MM.1S (cell line): Measurements from ENCODE around the gene TSEN2.
"Not testable (repeated sequence)": the region's sequence is repeated elsewhere in the genome, so short reads cannot be mapped to it uniquely, and the experiment has no call there.

Source experiments
- DNase-seq: peaks from one replicate; pipeline ENCODE4 v3.0.0-alpha.2; 2015
- H2AFZ ChIP-seq: fragments of 300-600 bp; sonication (generic); 2 replicates; pipeline ENCODE4 v1.6.0; 2016; ENCODE audit warnings: antibody characterized with exemption, low read length
- H3F3A ChIP-seq: fragments of 300-600 bp; sonication (generic); 2 replicates; pipeline ENCODE4 v1.6.1; 2016; ENCODE audit warnings: mild to moderate bottlenecking, antibody characterized with exemption, low read length, moderate library complexity, mixed read lengths; ENCODE audit not compliant: insufficient read depth
- H3K27ac ChIP-seq: fragments of 300-600 bp; sonication (generic); 2 replicates; pipeline ENCODE4 v1.5.1; 2016; ENCODE audit warnings: mild to moderate bottlenecking, low read length
- H3K27me3 ChIP-seq: fragments of 300-600 bp; sonication (generic); replicated peaks from 2 replicates; pipeline ENCODE4 v1.6.0; 2016; ENCODE audit warnings: low read length; ENCODE audit not compliant: insufficient read depth
- H3K36me3 ChIP-seq: fragments of 300-600 bp; sonication (generic); replicated peaks from 2 replicates; pipeline ENCODE4 v1.6.1; 2016; ENCODE audit warnings: mild to moderate bottlenecking, low read length, mixed read lengths; ENCODE audit not compliant: insufficient read depth
- H3K4me1 ChIP-seq: fragments of 300-600 bp; sonication (generic); 2 replicates; pipeline ENCODE4 v1.6.1; 2016; ENCODE audit warnings: low read length, mixed read lengths
- H3K4me2 ChIP-seq: fragments of 300-600 bp; sonication (generic); 2 replicates; pipeline ENCODE4 v1.6.0; 2016; ENCODE audit warnings: low read depth, low read length
- H3K4me3 ChIP-seq: fragments of 300-600 bp; sonication (generic); 2 replicates; pipeline ENCODE4 v1.5.1; 2016; ENCODE audit warnings: low read length, mixed read lengths
- H3K79me2 ChIP-seq: fragments of 300-600 bp; sonication (generic); 2 replicates; pipeline ENCODE4 v1.6.1; 2016; ENCODE audit warnings: mixed run types, low read length, mixed read lengths
- H3K9ac ChIP-seq: fragments of 300-600 bp; sonication (generic); 2 replicates; pipeline ENCODE4 v1.6.1; 2016; ENCODE audit warnings: low read length, mixed read lengths
- H3K9me2 ChIP-seq: fragments of 300-600 bp; sonication (generic); replicated peaks from 2 replicates; pipeline ENCODE4 v1.6.1; 2016; ENCODE audit warnings: mild to moderate bottlenecking, low read length, mixed read lengths; ENCODE audit not compliant: insufficient read depth
- H3K9me3 ChIP-seq: fragments of 300-600 bp; sonication (generic); replicated peaks from 2 replicates; pipeline ENCODE4 v1.6.1; 2016; ENCODE audit warnings: mild to moderate bottlenecking, low read length, mixed read lengths; ENCODE audit not compliant: insufficient read depth
- H4K20me1 ChIP-seq: fragments of 300-600 bp; sonication (generic); 2 replicates; pipeline ENCODE4 v1.6.1; 2016; ENCODE audit warnings: mild to moderate bottlenecking, low read length, moderate library complexity, mixed read lengths; ENCODE audit not compliant: insufficient read depth
- EZH2 ChIP-seq: fragments of 300-600 bp; sonication (generic); optimal IDR thresholded peaks from 2 replicates; pipeline ENCODE3; 2017; ENCODE audit warnings: low read depth, mild to moderate bottlenecking, antibody characterized with exemption, low read length, mixed read lengths
- EZH2phosphoT487 ChIP-seq: fragments of 300-600 bp; sonication (generic); IDR thresholded peaks from 2 replicates; pipeline ENCODE4 v1.6.1; 2018; ENCODE audit warnings: antibody characterized with exemption, low read length
- TF ChIP-seq, protein P1 (sequence below): fragments of 300-600 bp; sonication (generic); IDR thresholded peaks from 2 replicates; pipeline ENCODE4 v1.5.1; 2016; ENCODE audit warnings: antibody characterized with exemption, low read length, mixed read lengths

Gene TSEN2

DNA sequence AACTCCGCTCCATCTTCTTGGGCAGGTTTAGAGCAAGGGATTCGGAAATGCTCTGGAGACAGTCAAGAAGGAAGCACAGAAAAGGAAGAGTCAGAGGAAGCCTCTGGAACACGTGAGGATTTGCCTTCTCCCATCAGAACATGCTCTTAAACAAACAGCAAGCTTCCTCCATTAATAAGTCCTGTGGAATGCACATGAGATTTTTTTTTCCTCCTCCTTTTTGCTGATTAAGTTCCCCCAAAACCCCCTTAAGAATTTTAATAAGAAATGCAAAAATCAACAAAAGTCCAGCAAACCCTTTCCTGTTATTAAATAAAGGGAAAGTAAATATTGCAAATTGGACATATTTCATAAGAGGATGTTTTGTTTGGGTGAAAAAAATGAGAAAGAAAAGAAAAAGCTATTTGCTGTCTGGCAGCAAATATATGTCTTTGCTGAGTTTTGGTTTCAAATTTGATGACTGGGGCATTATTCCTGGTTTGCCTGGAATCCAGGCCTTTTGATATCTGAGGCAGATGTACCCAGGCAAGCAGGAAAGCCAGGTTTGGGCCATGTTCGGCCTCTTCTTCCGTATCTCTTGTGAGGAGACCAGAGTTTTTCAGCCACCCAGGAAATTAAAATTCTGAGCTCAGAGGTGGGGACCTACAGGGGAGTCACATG, 7.9 kb upstream of the TSEN2 start:
- Histone ChIP-seq H3K27ac (no peak overlapping the region), H2AFZ (no peak overlapping the region)

GRCh38 chr3:12477256-12477655, 7.0 kb upstream of the TSEN2 start:
- Histone ChIP-seq H3K4me1 (no peaks in the 10 kb centered on the region), H2AFZ (no peak overlapping the region), H3K4me3 (no peak overlapping the region), H3K79me2 (no peaks in the 10 kb centered on the region), H3K36me3 (no peaks in the 10 kb centered on the region), H3K4me2 (no peak overlapping the region), H3K9ac (no peak overlapping the region), H3K27ac (no peak overlapping the region), H4K20me1 (no peaks in the 10 kb centered on the region), H3K9me2 (no peaks in the 10 kb centered on the region), H3K9me3 (no peaks in the 10 kb centered on the region), H3K27me3 (no peaks in the 10 kb centered on the region), H3F3A (no peaks in the 10 kb centered on the region)
- DNase-seq: no peak
- TF ChIP-seq, protein P1, sequence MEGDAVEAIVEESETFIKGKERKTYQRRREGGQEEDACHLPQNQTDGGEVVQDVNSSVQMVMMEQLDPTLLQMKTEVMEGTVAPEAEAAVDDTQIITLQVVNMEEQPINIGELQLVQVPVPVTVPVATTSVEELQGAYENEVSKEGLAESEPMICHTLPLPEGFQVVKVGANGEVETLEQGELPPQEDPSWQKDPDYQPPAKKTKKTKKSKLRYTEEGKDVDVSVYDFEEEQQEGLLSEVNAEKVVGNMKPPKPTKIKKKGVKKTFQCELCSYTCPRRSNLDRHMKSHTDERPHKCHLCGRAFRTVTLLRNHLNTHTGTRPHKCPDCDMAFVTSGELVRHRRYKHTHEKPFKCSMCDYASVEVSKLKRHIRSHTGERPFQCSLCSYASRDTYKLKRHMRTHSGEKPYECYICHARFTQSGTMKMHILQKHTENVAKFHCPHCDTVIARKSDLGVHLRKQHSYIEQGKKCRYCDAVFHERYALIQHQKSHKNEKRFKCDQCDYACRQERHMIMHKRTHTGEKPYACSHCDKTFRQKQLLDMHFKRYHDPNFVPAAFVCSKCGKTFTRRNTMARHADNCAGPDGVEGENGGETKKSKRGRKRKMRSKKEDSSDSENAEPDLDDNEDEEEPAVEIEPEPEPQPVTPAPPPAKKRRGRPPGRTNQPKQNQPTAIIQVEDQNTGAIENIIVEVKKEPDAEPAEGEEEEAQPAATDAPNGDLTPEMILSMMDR: no peak
- TF ChIP-seq EZH2phosphoT487: no peak
- no peak for TF ChIP-seq EZH2

More for the DNA sequence above, 7.9 kb upstream of the TSEN2 start:
- H3K9me3 ChIP-seq: no peaks in the 10 kb centered on the region
- H3K4me1 ChIP-seq: no peaks in the 10 kb centered on the region
- H3K4me2 ChIP-seq: no peak overlapping the region
- H3K9ac ChIP-seq: no peak overlapping the region
- H3K36me3 ChIP-seq: no peaks in the 10 kb centered on the region
- no peaks in the 10 kb centered on the region for H3F3A ChIP-seq
- H3K27me3 ChIP-seq: no peaks in the 10 kb centered on the region
- TF ChIP-seq EZH2 (no peak), EZH2phosphoT487 (no peak)
- TF ChIP-seq, protein P1: no peak
- no peaks in the 10 kb centered on the region for H3K9me2 ChIP-seq
- H4K20me1 ChIP-seq: no peaks in the 10 kb centered on the region
- H3K79me2 ChIP-seq: no peaks in the 10 kb centered on the region
- no peak for DNase-seq
- H3K4me3 ChIP-seq: no peak overlapping the region

- Histone ChIP-seq H3K27ac (no peak overlapping the region), H3K9me2 (no peaks in the 10 kb centered on the region), H3K79me2 (no peaks in the 10 kb centered on the region), H3K9ac (no peak overlapping the region), H3K4me2 (no peak overlapping the region), H2AFZ (no peak overlapping the region), H4K20me1 (no peaks in the 10 kb centered on the region), H3K4me3 (no peak overlapping the region), H3K36me3 (no peaks in the 10 kb centered on the region), H3K4me1 (peaks cover 2% of the 10 kb centered on the region), H3K9me3 (no peaks in the 10 kb centered on the region), H3F3A (peaks cover 3% of the 10 kb centered on the region), H3K27me3 (no peaks in the 10 kb centered on the region)
- no peak for DNase-seq
- TF ChIP-seq, protein P1: no peak
- TF ChIP-seq EZH2 (no peak), EZH2phosphoT487 (no peak)
These were observed 6.0 kb upstream of the TSEN2 start for GRCh38 chr3:12478326-12478725.

- H3K4me3 ChIP-seq, H3K4me1 ChIP-seq, H3K9me2 ChIP-seq, H3K9ac ChIP-seq, H3K27ac ChIP-seq, H3K9me3 ChIP-seq, H3K36me3 ChIP-seq, H3K27me3 ChIP-seq, H3K79me2 ChIP-seq, DNase-seq, H3K4me2 ChIP-seq, H4K20me1 ChIP-seq, H2AFZ ChIP-seq: not testable (repeated sequence)
- peaks cover 10% of the 10 kb centered on the region for H3F3A ChIP-seq
These were observed 5.1 kb upstream of the TSEN2 start for GRCh38 chr3:12479198-12479597.
